ENCODE results near the gene ROR2.

DNA sequence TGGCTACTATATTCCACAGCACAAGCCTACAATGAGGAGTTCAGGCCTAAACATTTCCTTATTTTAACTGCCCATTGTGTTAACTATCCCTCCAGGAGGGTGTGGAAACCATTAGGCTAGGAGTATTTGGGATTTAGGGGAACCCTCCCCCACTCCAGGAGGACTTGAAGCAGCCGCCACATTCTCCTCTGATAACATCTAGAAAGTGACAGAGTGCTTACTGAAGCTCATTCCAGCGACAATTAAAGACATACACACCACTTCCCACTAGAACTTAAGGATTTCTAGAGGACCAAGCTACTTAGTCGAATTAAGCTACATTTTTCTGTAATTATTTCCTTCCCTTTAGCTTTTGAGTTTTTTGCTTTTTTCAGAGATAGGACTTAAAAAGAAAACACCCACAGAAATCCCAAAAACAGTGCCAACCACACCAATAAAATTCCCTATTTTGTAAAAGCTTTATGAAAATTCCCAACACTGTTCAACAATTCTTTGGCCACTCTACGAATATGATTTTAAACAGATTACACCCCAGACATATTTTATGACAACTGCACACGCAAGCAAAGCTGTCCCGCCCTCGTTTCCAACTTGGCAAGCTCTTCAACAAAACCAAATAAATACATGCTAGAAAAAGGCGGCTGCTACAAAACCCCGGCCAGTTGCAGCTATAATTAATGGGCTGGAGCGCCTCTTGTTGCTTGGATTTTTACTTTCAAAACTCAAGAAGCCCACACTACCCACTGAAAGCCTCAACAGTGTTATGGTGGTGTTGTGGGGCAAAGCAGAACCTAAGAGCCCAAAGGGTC lies 4.5 kb downstream of the ROR2 start:
- TF ChIP-seq, protein P1, sequence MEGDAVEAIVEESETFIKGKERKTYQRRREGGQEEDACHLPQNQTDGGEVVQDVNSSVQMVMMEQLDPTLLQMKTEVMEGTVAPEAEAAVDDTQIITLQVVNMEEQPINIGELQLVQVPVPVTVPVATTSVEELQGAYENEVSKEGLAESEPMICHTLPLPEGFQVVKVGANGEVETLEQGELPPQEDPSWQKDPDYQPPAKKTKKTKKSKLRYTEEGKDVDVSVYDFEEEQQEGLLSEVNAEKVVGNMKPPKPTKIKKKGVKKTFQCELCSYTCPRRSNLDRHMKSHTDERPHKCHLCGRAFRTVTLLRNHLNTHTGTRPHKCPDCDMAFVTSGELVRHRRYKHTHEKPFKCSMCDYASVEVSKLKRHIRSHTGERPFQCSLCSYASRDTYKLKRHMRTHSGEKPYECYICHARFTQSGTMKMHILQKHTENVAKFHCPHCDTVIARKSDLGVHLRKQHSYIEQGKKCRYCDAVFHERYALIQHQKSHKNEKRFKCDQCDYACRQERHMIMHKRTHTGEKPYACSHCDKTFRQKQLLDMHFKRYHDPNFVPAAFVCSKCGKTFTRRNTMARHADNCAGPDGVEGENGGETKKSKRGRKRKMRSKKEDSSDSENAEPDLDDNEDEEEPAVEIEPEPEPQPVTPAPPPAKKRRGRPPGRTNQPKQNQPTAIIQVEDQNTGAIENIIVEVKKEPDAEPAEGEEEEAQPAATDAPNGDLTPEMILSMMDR (IDR thresholded peaks at IDR 0.05): no peak
- no peak for TF ChIP-seq POLR2A (IDR thresholded peaks at IDR 0.05)

Measured in Peyer's patch (tissue), 4 donors.